ENCODE measurements around the gene P2RY14. TPM values are rescaled to one million over a fixed set of nuclear protein-coding genes. Genes with fewer than 3 reads are reported as not detected.

The P2RY14 gene
- total RNA-seq, 3 donors from 2014 or later (not counting 1 experiment from before 2014, with no cell fraction given), result 0.25 to 0.93 (median 0.31) TPM

- H3K4me1 Mint-ChIP-seq, result peaks cover 31 to 37% of the 10 kb centered on the region in 2 donors
- Histone ChIP-seq H3K9me3 (ENCODE audit: control insufficient read depth, insufficient read depth, low read length) (no peaks in the 10 kb centered on the region), H3K4me3 (ENCODE audit: low read length) (no peak overlapping the region), H3K4me1 (ENCODE audit: control insufficient read depth, insufficient read depth, low read length) (peaks cover 20% of the 10 kb centered on the region), H3K27ac (ENCODE audit: low read length) (no peak overlapping the region), H3K27me3 (ENCODE audit: control insufficient read depth, insufficient read depth, low read length) (no peaks in the 10 kb centered on the region), H3K36me3 (ENCODE audit: control insufficient read depth, insufficient read depth, low read length) (no peaks in the 10 kb centered on the region)
- H3K27ac Mint-ChIP-seq, result peak overlapping the region in 1 of 2 donors; percentile 30
- no peaks in the 10 kb centered on the region for H3K36me3 Mint-ChIP-seq
- H3K9me3 Mint-ChIP-seq, result no peaks in the 10 kb centered on the region
- WGBS (ENCODE audit: insufficient coverage), result 100% methylated on average over 1 of the region's 1 CpG
- H3K27me3 Mint-ChIP-seq (ENCODE audit: low read depth in 2 of 2), result no peaks in the 10 kb centered on the region
- intact Hi-C loops (cut with micrococcal nuclease), result no loop called here
- no peak for ATAC-seq
- no peak for DNase-seq
- TF ChIP-seq CTCF (IDR thresholded peaks at IDR 0.05), result no peak
- H3K4me3 Mint-ChIP-seq, result no peak overlapping the region
Observed at GRCh38 chr3:151307583-151308488, 29.5 kb upstream of the P2RY14 start.

- H3K9me3 Mint-ChIP-seq, result no peaks in the 10 kb centered on the region
- no peaks in the 10 kb centered on the region for H3K27me3 ChIP-seq (ENCODE audit: control insufficient read depth, insufficient read depth, low read length)
- DNase-seq, result no peak
- intact Hi-C loops (cut with micrococcal nuclease), result no loop called here
- peaks cover 31 to 37% of the 10 kb centered on the region in 2 donors for H3K4me1 Mint-ChIP-seq
- peaks cover 20% of the 10 kb centered on the region for H3K4me1 ChIP-seq (ENCODE audit: control insufficient read depth, insufficient read depth, low read length)
- no peaks in the 10 kb centered on the region for H3K36me3 Mint-ChIP-seq
- H3K27ac Mint-ChIP-seq, result peak overlapping the region in 1 of 2 donors; percentile 30
- no peak overlapping the region for H3K4me3 ChIP-seq (ENCODE audit: low read length)
- no peaks in the 10 kb centered on the region for H3K36me3 ChIP-seq (ENCODE audit: control insufficient read depth, insufficient read depth, low read length)
- no peaks in the 10 kb centered on the region for H3K9me3 ChIP-seq (ENCODE audit: control insufficient read depth, insufficient read depth, low read length)
- no peak for TF ChIP-seq CTCF (IDR thresholded peaks at IDR 0.05)
- no peaks in the 10 kb centered on the region for H3K27me3 Mint-ChIP-seq (ENCODE audit: low read depth in 2 of 2)
- ATAC-seq, result no peak
- H3K4me3 Mint-ChIP-seq, result no peak overlapping the region
- H3K27ac ChIP-seq (ENCODE audit: low read length), result no peak overlapping the region
Observed at GRCh38 chr3:151307131-151307530, 28.8 kb upstream of the P2RY14 start.

- H3K36me3 ChIP-seq (ENCODE audit: control insufficient read depth, insufficient read depth, low read length), result no peaks in the 10 kb centered on the region
- Mint-ChIP-seq H3K4me1 (peaks cover 31 to 37% of the 10 kb centered on the region in 2 donors), H3K27ac (peak overlapping the region; percentile 20 to 30), H3K9me3 (no peaks in the 10 kb centered on the region), H3K36me3 (no peaks in the 10 kb centered on the region), H3K27me3 (ENCODE audit: low read depth in 2 of 2) (no peaks in the 10 kb centered on the region), H3K4me3 (peak overlapping the region; percentile 65)
- no peaks in the 10 kb centered on the region for H3K27me3 ChIP-seq (ENCODE audit: control insufficient read depth, insufficient read depth, low read length)
- no peak overlapping the region for H3K27ac ChIP-seq (ENCODE audit: low read length)
- intact Hi-C loops (cut with micrococcal nuclease), result no loop called here
- H3K9me3 ChIP-seq (ENCODE audit: control insufficient read depth, insufficient read depth, low read length), result no peaks in the 10 kb centered on the region
- H3K4me1 ChIP-seq (ENCODE audit: control insufficient read depth, insufficient read depth, low read length), result peaks cover 20% of the 10 kb centered on the region
- DNase-seq (no peak), ATAC-seq (peak; percentile 52 to 79 (median 61))
- TF ChIP-seq CTCF (IDR thresholded peaks at IDR 0.05), result no peak
- WGBS (ENCODE audit: insufficient coverage), result 61% methylated on average over 6 of the region's 6 CpGs
- H3K4me3 ChIP-seq (ENCODE audit: low read length), result no peak overlapping the region
Observed at GRCh38 chr3:151306168-151306810, 27.9 kb upstream of the P2RY14 start.
